GM19043 (cell line): ENCODE data around the gene RILP.

Source experiments
- ATAC-seq: cut with Tn5 transposase; IDR thresholded peaks from one replicate; pipeline ENCODE4 v1.9.1; 2021; ENCODE audit warnings: low read depth; ENCODE audit not compliant: unreplicated experiment

The RILP gene

DNA sequence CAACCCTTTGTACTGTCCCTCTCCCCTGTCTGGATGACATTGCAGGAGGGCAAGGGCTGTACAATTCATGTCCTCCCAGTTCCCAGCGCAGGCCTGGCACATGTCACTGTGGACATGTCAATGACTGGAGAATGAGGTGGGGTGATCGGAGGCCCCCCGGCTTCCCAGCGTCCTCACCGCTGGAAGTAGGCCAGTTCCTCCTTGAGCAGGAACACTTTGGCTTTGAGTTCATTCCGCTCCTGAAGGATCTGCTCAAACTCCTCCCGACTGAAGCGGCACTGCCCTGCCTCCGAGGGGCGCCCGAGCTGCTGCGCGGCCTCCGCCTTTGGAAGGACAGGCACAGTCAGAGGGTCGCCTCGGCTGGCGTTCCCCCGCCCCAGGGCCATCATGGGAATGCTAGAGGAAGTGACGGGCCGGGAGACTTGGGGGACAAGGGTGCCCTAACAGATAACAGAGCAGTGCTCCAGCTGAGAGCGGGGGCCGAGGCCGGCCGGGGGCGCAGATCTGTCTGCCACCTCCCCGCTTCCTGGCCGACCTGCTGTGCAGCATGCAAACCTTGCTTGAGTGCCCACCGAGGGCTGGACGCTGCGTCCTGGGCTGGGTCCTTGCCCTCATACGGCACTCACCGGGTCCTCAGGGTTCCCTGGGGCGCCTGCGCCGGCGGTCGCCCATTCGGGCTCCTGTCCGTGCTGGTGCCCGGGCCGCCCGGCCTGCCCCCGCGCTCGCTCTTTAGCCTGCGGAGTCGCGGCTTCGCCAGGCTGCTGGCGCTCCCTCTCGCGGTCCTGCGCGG lies 1.3 kb downstream of the RILP start:
- peak; percentile 8 for ATAC-seq

DNA sequence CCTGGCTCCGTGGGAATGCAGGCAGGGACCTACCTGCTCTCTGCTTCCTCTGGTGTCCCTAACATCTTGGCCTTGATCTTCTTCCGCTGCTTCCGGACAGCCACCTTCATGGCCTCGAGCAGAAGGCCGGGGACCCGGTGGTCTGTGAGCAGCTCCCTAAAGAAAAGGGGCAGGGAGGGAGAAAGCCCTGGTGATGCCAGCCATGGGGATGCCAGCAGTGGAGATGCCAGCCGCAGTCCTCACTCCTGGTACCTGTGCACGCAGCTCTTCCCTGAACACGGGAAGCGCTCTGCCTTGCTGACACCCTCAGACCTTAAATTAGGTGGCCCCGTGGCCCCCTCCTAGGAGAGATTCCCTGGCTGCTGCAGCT lies 1.9 kb downstream of the RILP start:
- ATAC-seq: no peak

DNA sequence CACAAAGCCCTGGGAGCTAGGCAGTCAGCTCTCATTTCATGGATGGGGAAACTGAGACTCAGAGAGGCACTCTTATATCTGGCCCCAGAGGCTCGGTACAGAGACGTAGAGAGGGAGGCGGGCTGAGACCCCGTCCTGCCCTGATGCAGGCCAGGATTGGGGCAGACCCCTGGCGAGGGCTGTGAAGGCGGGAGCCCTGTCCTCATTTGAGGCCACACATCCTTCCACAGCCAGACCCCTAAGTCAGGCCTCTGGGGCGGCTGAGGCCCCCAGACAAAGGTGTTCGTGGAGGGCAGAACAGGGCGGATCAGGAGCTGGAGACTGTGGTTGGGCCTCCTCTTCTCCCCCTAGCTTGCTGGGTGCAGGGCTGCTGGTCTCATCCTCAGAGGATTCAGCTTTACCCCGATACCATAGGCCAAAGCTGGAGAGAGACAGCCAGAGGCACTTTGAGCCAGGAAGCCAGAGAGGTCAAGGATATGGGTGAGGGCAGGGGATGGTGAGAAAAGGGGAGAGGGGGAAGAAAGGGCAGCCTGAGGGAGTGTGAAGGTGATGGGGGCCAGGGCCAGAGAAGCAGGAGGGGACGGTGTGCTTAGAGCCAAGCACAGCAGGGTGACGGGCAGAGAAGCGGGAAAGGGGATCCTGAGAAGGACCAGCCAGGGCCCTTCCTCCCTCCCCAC lies 3.3 kb downstream of the RILP start:
- ATAC-seq: no peak

DNA sequence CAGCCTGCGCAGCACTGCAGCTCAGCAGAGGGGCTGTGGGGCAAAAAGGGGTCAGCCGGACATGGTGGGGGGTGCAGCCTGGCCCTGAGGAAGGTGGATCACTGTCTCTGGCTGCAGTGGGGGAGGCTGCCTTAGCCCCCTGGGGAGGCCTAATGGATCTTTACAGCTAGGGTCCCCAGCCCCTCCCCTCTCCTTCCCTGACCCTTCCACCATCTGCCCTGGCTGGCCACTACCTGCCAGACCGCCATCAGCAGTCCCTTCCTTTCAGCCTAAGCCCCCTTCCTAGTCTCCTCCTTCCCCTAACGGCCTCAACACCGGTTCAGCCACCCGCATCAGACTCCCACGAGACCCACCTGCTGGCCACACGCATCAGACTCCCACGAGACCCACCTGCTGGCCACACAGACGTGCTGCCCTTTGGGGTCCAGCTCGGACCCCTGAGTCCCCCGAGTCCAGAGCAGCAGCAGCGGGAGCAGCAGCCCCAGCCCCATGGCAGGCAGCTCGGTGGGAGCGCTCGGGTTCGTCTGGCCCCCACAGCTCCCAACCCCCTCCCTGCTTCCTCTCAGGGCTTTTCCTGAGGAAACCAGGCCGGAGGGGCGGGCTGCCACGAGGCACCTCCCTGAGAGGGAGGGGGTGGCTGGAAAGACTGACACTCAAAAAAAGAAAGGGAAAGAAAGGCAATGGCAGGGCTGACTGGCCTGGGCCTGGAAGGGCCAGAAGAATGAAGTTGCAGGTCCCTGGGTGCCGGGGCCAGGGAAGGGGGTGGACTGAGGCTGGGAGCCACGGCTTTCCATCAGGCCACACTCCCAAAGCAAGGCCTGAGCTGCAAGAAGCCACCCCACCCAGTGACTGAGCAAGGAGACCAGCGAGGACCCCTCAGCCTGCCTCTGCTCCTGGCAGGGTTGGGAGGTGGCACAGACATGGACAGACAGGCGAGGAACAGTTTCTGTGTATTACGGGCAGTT lies 4.2 kb downstream of the RILP start, which contains the start of gene SCARF1:
SCARF1 (minus strand) TSS at position 526 of the 965 bp plus-strand sequence; CDS start at position 491, 35 bp downstream.
- ATAC-seq: no peak

DNA sequence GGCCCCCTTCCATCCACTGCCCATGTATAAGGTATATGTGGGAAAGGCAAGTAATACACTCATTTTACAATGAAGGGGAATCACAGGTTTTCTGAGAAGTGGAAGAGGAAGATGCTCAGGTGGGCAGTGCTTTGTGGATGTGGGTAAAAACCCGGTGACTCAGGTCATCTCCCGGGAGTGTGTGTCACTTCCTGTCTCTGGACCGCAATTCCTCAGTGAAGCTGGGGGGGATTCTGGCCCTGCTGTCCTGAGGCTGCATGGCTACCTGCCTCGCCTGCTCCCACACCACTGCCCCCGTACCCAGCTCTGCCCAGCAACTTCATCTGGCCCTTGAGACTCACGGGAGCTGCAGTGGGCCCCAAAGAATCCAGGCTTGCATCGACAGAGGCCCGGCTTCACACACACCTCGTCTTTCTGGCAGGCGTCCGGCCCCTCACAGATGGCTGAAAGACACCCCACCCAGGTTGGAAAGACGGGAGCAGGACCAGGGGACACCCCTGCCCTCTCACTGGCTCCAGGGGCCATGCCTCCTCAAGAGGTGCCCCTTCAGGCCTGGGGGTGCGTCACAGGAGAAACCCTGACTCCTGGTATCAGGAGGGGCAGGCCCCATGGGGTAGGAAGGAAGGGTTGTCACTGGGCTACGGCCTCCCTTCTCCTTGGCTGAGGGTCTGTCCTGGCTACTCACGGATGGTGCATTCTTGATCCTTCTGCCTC lies 5.0 kb downstream of the RILP start:
- no peak for ATAC-seq

DNA sequence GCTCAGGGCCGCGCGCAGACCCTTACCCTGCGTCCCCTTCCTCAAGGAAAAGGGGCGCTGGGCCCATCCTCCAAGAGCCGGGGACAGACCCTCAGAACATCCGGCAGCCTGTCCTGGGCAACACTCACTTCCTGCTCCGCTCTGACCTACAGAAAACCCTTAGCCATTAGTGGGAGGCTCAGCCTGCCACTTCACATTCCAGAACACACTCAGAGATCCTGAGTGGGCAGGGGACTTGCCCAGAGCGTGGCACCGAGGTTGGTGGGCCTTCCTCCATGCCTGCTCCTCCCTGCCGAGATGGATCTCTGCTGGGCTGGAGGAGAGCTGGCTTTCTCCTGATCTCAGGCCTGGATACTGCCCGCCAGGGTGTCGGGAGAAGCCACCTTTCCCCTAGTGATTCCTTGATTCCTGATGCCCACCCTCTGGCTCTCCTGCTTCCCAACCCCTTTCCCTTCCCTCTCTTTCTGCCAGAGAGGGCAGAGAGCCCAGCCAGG lies 5.6 kb downstream of the RILP start:
- ATAC-seq: no peak

DNA sequence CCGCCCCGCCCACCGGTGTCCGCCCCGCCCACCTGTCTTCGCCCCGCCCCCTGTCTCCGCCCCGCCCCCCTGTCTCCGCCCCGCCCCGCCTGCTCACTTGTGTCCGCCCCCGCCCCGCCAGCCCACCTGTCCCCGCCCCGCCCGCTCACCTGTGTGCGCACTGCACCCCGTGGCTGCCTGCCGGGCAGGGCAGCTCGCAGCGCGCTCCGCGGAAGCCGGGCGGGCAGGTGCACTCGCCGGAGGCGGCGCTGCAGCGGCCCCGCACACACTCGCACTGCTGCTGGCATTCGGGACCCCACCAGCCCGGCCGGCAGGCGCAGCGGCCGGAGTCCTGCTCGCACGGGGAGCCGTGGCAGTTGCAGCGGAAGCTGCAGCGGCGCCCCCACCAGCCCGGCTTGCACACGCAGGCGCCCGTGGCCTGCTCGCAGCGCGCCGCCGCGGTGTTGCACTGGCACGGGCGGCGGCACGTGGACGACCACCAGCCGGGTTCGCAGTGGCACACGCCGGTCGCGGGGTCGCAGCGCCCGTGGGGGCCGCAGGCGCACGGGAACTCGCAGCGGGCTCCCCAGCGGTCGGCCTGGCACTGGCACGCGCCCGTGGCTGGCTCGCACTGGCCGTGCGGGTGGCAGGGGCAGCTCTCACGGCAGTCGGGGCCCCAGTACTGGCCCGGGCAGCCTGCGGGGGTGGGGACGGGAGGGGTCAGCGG lies 6.2 kb downstream of the RILP start:
- no peak for ATAC-seq

DNA sequence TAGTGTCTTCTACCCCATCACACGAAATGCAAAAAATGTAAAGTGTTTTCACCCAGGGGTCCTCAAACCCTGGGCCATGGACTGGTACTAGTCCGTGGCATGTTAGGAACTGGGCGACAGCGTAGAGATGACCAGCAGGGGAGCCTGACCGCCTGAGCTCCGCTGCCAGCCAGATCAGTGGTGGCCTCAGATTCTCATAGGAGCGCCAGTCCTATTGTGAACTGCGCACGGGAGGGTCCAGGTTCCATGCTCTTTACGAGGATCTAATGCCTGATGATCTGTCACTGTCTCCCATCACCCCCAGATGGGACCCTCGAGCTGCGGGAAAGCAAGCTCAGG lies 8.6 kb downstream of the RILP start:
- no peak for ATAC-seq

DNA sequence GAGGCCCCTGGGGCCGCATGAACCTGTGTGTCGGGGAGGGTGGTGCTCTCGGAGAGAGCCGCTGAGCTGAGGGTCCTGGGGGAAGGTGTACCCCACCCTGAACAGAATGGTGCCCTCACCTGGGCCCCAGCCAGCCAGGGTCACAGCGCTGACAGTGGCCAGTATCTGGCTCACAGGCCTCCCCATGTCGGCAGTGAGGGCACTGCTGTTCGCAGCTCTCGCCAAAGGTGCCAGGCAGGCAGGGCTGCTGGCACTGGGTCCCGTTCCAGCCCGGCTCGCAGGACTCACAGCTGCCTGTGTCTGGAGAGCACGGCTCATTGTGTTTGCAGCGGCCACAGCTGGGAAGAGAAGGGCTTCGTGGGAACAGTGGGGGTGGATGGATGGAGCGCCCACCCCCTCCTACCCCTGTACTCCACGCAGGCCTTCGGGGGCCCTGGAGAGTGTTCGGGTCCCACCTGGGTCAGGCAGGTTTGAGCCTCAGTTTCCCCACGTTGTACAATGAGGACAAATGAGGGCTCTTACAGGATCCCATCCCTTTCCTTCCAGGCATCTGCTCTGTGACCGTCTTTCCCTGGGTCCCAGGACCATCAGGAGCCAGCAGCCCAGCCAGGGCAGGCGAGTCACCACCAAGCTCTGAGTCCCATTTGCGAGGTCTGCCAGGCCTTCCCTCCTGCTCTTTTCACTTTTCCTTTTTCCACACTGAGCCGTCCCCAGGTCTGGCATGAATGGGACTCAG lies 9.2 kb downstream of the RILP start:
- no peak for ATAC-seq

DNA sequence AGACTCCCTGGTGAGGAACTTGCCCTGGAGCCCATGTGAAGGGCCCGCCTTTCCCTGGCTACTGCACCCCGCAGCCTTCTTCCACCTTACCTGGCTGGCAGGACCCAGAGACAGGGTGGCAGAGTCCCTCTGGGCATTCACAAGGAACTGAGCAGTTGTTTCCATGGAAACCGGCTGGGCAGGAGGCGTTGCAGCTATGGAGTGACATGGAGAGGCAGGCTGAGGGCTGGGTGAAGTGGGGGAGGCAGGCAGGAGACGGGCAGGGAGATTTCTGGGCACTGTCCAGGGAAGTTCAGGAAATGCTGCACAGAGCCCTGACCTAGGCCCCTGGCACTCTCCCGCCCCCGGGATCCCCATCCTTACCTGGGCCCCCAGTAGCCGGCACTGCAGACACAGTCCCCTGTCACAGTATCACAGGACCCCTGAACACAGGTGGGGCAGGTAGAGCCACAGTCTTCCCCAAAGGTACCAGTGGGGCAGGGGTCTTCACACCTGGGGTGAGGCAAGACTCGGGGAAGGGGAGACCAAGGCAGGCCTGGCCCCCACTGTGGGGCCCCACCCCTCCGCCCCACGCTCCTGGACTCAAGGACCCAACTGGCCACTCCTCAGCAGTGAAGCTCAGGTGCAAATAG lies 10.0 kb downstream of the RILP start:
- no peak for ATAC-seq

DNA sequence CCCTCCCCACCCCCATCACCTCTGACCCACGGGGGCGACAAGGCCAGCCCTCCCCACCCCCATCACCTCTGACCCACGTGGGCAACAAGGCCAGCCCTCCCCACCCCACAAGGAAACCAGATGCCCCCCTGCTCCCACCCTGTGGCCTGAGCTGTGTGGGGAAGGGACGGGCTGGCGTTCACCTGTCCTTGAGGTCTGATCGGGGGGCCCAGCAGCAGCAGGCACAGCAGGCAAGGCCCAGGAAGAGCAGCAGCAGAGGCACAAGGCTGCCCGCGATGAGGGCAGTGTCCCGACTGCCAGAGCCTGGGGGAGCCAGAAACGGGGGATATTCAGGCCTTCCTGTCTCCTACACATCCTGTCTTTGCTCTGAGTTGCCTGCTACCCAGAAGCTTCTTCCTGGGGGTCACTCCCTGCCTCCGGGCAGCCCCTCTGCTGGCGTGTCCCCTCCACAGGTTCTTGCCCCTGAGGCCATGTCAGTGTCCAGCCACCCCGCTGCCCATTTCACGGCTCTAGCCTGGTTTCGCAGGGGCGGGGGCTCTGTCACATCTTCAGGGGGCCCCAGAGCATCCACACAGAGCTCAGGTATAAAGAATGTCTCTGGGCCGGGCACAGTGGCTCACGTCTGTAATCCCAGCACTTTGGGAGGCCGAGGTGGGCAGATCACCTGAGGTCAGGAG lies 10.9 kb downstream of the RILP start:
- no peak for ATAC-seq

DNA sequence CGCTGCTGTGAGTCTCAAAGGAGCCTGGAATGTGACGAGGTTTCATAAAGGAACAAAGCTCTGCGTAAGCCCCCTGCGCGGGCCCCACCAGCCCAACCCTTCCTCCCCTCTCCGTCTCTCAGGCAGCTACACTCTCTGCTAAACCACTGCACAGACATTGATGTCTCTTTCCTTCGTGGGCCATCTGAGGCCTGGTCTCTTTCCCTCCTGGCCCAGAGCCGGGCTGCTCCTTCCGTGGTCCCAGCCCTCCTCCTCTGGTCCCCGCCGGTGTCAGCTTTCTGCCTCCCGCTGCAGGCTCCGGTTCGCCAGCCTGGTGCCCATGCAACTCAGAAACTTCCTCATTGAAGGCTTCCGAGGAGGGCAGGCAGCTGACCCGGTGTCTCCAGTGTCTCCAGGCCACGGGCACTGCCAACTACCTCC lies 11.5 kb downstream of the RILP start:
- no peak for ATAC-seq

DNA sequence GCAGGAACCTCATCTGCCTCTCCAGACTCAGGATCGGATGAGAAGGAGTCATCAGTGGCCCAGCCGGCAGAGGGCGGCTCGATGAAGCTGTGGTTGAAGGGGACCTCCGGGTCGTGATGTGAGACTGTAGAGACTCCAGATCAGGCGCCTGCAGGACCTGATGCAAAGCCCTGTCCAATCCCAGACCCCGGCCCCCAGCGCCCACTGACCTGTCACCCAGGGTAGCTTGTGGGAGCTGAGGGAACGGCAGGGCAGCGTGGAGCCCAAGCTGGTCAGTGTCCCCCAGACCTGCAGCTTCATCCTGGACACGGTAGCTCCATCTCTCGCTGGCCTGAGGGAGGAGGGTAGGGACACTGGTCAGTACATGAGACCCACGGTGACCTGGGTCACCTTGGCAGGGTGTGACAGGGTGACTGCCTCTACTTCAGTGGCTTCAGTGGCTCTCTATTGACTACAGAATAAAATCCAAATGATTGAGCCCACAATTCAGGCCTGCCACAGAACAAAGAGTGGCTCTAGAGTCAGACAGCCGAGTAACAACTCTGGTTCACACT lies 12.9 kb downstream of the RILP start:
- ATAC-seq: no peak

DNA sequence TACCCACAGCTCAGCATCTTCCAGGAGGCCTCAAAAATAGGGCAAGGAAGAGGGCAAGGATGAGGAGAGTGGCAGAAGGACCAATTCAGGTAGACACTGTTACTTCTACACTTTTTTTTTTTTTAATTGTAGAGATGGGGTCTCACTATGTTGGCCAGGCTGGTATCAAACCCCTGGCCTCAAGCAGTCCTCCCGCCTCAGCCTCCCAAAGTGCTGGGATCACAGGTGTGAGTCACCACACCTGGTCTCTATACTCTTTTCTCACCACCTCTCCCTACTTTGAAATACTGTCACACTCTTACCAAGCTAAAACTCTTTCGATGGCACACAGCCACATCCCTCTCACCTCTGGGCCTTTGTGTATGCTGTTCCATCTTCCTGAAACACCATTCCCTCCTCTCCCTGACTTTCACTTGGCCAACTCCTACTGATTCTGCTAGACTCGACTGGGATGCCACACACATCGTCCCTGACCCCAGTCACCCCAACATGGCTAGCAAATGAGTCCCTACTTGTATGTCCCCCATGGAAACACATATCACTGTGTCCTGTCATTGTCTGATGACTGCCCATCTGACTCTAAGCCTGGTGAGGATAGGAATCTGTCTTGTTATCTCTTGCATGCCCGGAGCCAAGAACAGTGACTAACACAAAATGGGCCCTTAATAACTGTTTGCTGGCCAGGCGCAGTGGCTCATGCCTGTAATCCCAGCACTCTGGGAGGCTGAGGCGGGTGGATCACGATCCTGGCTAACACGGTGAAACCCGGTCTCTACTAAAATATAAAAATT lies 13.8 kb downstream of the RILP start:
- ATAC-seq: no peak

DNA sequence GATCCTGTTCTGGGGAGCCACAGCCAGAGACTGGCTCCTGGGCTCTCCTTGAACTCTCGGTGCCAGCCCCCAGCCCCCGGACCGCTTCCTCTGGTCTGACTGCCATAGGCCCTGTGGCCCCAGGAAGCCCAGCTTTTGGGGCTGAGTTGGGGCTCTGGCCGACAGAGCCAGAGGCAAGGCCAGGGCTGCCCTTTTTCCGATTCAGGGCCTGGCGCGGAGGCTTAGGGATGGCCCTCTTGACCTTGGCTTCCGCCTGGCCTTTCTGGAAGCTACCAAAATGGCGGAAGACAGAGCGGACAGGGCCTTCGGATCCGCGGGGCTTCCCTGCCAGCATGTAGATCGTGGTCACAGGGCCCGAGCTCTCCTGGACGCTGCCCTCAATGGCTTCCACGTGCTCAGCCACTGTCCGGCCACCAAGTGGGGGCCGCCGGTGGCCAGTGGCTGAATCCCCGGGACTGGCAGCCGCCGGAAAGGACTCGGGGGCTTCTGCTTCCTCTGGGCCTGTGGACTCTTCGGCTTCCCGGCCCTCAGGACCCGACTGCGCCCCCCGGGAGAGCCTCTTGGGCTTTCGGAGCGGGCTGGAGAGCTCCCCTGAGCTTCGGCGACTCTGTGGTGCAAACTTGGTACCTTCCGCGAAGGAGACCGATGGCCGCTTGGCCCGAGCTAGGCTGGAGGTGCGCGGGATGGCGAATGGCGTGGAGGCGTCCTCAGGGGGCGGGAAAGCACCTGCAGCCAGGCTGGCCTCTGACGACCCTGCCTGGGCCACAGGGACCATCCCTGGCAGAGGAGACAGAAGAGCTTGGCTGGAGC lies 14.6 kb downstream of the RILP start:
- no peak for ATAC-seq

DNA sequence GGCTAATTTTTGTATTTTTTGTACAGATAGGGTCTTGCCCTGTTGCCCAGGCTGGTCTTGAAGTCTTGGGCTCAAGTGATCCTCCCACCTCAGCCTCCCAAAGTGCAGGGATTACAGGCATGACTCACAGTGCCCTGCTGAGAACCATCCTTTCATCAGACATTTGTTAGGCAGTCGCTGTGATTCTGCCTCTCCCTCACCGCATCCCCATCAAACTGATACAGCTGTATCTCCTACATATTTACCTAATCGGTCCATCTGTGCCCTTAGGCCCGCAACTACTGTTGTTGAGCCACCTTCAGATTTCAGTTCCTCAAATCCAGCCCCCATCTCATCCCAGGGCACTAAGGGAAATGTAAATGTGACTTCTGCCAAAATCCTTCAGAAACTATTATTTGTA lies 19.0 kb downstream of the RILP start:
- no peak for ATAC-seq
